Measurements from ENCODE around the gene DNAL4. TPM values are rescaled to one million over a fixed set of nuclear protein-coding genes. Genes with fewer than 3 reads are reported as not detected.

Gene DNAL4
- total and polyA plus RNA-seq, 10 of the 15 experiments (the other 5 are each of a cell fraction or from before 2014, with no cell fraction given), result 0.35 to 8.5 (median 6.3) TPM; not detected in 1

GRCh38 chr22:38841211-38841610 lies 47.3 kb upstream of the DNAL4 start:
- no peak overlapping the region for H2AFZ ChIP-seq (ENCODE audit: control insufficient read depth, low read depth, low read length)
- H3K9me3 ChIP-seq (replicated peaks; ENCODE audit: control insufficient read depth, insufficient read depth, low read length), result no peaks in the 10 kb centered on the region
- H3K36me3 ChIP-seq (ENCODE audit: control insufficient read depth in 2 of 2, insufficient read depth in 2 of 2, low read length in 1 of 2), result no peaks in the 10 kb centered on the region
- WGBS (ENCODE audit: insufficient coverage, insufficient replicate concordance, low lambda C conversion rate, missing lambda C conversion rate), result 2% methylated on average over 7 of the region's 7 CpGs
- FAIRE-seq (no peak), DNase-seq (ENCODE audit: low read depth, low spot score) (no peak), ATAC-seq (no peak)
- no peak overlapping the region for H3K9ac ChIP-seq (ENCODE audit: control insufficient read depth, insufficient read depth, low read length)
- H3K27me3 ChIP-seq (replicated peaks in 1 of 2; ENCODE audit: control insufficient read depth in 2 of 2, insufficient read depth in 2 of 2, low read length in 1 of 2), result peaks cover 22 to 26% of the 10 kb centered on the region in 2 experiments
- intact Hi-C loops (cut with micrococcal nuclease; ENCODE audit: unreplicated experiment) (no loop called here), in situ Hi-C loops (cut with MboI) (no loop called here)
- BruUV-seq (replicated peaks), result no TSS peak
- SMC1A ChIA-PET (ENCODE audit: uncharacterized antibody, unreplicated experiment), result no interaction called here
- no peak for TF ChIP-seq NFIC (IDR thresholded peaks at IDR 0.05; ENCODE audit: low read depth, low read length)
- TF ChIP-seq ZNF217 (IDR thresholded peaks at IDR 0.05), result no peak
- TF ChIP-seq, protein P1, sequence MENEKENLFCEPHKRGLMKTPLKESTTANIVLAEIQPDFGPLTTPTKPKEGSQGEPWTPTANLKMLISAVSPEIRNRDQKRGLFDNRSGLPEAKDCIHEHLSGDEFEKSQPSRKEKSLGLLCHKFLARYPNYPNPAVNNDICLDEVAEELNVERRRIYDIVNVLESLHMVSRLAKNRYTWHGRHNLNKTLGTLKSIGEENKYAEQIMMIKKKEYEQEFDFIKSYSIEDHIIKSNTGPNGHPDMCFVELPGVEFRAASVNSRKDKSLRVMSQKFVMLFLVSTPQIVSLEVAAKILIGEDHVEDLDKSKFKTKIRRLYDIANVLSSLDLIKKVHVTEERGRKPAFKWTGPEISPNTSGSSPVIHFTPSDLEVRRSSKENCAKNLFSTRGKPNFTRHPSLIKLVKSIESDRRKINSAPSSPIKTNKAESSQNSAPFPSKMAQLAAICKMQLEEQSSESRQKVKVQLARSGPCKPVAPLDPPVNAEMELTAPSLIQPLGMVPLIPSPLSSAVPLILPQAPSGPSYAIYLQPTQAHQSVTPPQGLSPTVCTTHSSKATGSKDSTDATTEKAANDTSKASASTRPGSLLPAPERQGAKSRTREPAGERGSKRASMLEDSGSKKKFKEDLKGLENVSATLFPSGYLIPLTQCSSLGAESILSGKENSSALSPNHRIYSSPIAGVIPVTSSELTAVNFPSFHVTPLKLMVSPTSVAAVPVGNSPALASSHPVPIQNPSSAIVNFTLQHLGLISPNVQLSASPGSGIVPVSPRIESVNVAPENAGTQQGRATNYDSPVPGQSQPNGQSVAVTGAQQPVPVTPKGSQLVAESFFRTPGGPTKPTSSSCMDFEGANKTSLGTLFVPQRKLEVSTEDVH (IDR thresholded peaks at IDR 0.05; ENCODE audit: low read depth, partially characterized antibody), result no peak
- no peak for TF ChIP-seq ELK1 (IDR thresholded peaks at IDR 0.05; ENCODE audit: low read depth, low read length)
- no peak for TF ChIP-seq GABPA (IDR thresholded peaks at IDR 0.05; ENCODE audit: low read depth)
- TF ChIP-seq, protein P2, sequence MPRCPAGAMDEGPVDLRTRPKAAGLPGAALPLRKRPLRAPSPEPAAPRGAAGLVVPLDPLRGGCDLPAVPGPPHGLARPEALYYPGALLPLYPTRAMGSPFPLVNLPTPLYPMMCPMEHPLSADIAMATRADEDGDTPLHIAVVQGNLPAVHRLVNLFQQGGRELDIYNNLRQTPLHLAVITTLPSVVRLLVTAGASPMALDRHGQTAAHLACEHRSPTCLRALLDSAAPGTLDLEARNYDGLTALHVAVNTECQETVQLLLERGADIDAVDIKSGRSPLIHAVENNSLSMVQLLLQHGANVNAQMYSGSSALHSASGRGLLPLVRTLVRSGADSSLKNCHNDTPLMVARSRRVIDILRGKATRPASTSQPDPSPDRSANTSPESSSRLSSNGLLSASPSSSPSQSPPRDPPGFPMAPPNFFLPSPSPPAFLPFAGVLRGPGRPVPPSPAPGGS (IDR thresholded peaks at IDR 0.05; ENCODE audit: borderline replicate concordance, insufficient read depth, low read depth, low read length, poor library complexity, severe bottlenecking), result no peak
- no peak for TF ChIP-seq STAT3 (IDR thresholded peaks at IDR 0.05; ENCODE audit: low read depth, low read length)
- TF ChIP-seq RUNX3 (IDR thresholded peaks at IDR 0.05; ENCODE audit: low read length), result no peak
- TF ChIP-seq WRNIP1 (IDR thresholded peaks at IDR 0.05; ENCODE audit: borderline replicate concordance, low read depth, low read length), result no peak
- no peak for TF ChIP-seq ZSCAN29 (IDR thresholded peaks at IDR 0.05)
- no peak for TF ChIP-seq SMC3 (IDR thresholded peaks at IDR 0.05; ENCODE audit: borderline replicate concordance, low read length)
- TF ChIP-seq KAT2A (conservative IDR thresholded peaks at IDR 0.05; ENCODE audit: control insufficient read depth, low read depth, low read length), result no peak
- no peak for TF ChIP-seq TCF3 (IDR thresholded peaks at IDR 0.05; ENCODE audit: borderline replicate concordance, insufficient read depth, low read depth, low read length)
- no peak for TF ChIP-seq PAX5 (IDR thresholded peaks at IDR 0.05; ENCODE audit: borderline replicate concordance, low read depth, low read length)
- TF ChIP-seq RB1 (IDR thresholded peaks at IDR 0.05; ENCODE audit: borderline replicate concordance), result no peak
- TF ChIP-seq SUZ12 (IDR thresholded peaks at IDR 0.05; ENCODE audit: unreplicated experiment), result no peak
- no peak for TF ChIP-seq EGR1 (IDR thresholded peaks at IDR 0.05; ENCODE audit: borderline replicate concordance in 1 of 2, low read depth in 2 of 2, low read length in 2 of 2)
- TF ChIP-seq IKZF2 (IDR thresholded peaks at IDR 0.05), result no peak
- POLR2A ChIA-PET, result interaction anchor here (0.6 kb wide), 1 partner anchor 635 kb away, joined by 3 read pairs; no protein-coding TSS in a partner anchor
- H3K4me1 ChIP-seq (ENCODE audit: control insufficient read depth, insufficient read depth, low read length), result no peaks in the 10 kb centered on the region
- no peak overlapping the region for H3K4me3 ChIP-seq
- CTCF ChIA-PET, result interaction anchor here (1.0 kb wide), 1 partner anchor 29 kb away, joined by 3 read pairs; no protein-coding TSS in a partner anchor
- no peaks in the 10 kb centered on the region for H4K20me1 ChIP-seq (ENCODE audit: control insufficient read depth, insufficient read depth)
- no peak overlapping the region for H3K27ac ChIP-seq (ENCODE audit: control insufficient read depth, insufficient read depth)
- H3K79me2 ChIP-seq (ENCODE audit: control insufficient read depth, insufficient read depth, low read length), result no peaks in the 10 kb centered on the region
- H3K4me2 ChIP-seq (ENCODE audit: control insufficient read depth, insufficient read depth), result no peak overlapping the region
- RAD21 ChIA-PET (ENCODE audit: unreplicated experiment), result no interaction called here
